Measurements from ENCODE around the gene OR56A1.
"Not testable (repeated sequence)": the region's sequence is repeated elsewhere in the genome, so short reads cannot be mapped to it uniquely, and the experiment has no call there.

OR56A1 gene

GRCh38 chr11:6030708-6031405, at the start of gene OR56A1:
TSS of gene OR56A1 (minus strand) at chr11:6030758. CDS start at chr11:6027692, 3,066 bp downstream.
- no peak for DNase-seq

DNA sequence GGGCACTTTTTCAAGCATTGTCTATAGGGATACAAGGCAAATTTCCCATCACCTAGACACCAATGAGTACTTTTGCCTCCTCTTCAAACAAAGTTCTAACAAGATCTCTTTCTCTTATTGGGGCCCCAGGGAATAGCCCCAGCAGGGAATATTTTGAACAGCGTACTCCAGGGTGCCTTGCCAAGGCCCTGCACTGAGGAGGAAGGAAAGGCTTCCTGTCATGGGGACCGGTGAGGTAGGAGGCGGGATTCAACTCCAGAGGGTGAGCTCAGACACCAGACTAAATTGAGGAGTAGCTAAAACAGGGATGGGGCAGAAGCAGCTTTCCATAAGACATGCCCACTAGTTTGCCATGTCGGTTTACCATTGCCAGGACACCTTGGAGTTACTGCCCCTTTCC, 48.9 kb upstream of the OR56A1 start:
- DNase-seq, result no peak

DNA sequence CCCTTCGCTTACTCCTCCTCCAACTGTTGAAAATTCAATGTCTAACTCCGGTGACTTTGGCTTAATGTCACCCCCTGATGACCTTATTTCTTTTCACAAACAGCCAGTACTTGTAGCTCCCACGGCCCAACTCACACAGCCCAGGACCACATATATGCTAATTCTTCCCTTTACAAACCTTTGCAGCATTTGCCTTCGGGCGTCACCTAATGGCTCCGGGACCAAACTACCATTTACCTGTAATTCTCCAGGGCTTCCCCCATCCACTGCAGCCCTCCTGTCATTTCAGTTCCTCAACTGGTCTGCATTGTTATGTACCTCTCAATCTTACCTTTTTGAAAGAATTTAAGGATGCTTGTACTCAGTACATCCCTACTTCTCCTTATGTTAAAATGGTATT, 47.2 kb upstream of the OR56A1 start:
- no peak for DNase-seq

GRCh38 chr11:6076443-6076842, 45.9 kb upstream of the OR56A1 start:
- DNase-seq, result not testable (repeated sequence)

- no peak for DNase-seq
Measured at GRCh38 chr11:6067502-6067901, 36.9 kb upstream of the OR56A1 start.

- DNase-seq, result no peak
Measured at GRCh38 chr11:6062691-6063358, 32.3 kb upstream of the OR56A1 start.

- no peak for DNase-seq
Measured at GRCh38 chr11:6061475-6061874, 30.9 kb upstream of the OR56A1 start.

DNA sequence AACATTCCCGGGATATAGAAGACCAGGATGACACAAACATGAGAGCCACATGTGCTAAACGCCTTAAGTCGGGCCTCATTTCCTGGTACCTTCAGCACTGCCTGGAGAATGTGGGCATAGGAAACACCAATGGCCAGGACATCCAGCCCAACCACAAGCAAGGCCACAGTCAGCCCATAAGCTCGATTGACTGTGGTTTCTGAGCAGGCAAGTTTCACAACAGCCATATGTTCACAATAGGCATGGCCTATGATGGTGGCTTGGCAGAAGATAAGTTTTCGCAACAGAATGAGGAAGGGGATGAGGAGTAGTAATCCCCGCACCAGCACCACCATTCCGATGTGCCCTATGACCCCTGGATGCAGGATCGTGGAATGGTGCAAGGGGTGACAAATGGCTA, 26.9 kb upstream of the OR56A1 start:
- no peak for DNase-seq

GRCh38 chr11:6055569-6055968, 25.0 kb upstream of the OR56A1 start:
- DNase-seq, result no peak

- DNase-seq, result no peak
Measured at GRCh38 chr11:6052374-6052773, 21.8 kb upstream of the OR56A1 start.

- DNase-seq, result no peak
Measured at GRCh38 chr11:6040874-6041273, 10.3 kb upstream of the OR56A1 start.

GRCh38 chr11:6027501-6027900, 3.1 kb downstream of the OR56A1 start:
- no peak for DNase-seq

- DNase-seq, result no peak
Measured at GRCh38 chr11:6025056-6025455, 5.5 kb downstream of the OR56A1 start.

DNA sequence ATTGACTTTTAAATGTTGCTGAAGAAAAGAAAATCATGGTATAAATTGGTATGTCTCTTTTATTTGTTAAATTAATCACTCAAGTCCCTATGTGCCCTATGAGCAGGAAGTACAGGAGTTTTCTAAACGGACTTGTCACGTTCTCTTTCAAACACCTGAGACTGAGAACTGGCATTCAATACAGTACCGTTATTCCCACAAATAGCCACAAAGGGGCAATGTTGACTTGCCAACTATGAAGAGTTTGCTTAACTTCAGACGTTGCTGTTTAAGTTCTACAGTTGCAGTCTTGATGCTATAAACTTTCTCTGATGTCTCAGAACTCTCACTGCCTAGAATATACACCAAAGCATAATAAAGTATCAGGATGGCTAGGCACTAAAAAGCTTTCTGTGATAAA, 7.6 kb downstream of the OR56A1 start:
- peak; percentile 35 for DNase-seq

- no peak for DNase-seq
Measured at GRCh38 chr11:6013042-6013441, 17.5 kb downstream of the OR56A1 start.

- no peak for DNase-seq
Measured at GRCh38 chr11:6012035-6012668, 18.4 kb downstream of the OR56A1 start.

- no peak for DNase-seq
Measured at GRCh38 chr11:6006846-6007245, 23.7 kb downstream of the OR56A1 start, which contains the start of gene OR56A4. TSS of gene OR56A4 (minus strand) at chr11:6006946. CDS start at chr11:6002992, 3,954 bp downstream.

GRCh38 chr11:6006395-6006794, 24.2 kb downstream of the OR56A1 start:
- no peak for DNase-seq

DNA sequence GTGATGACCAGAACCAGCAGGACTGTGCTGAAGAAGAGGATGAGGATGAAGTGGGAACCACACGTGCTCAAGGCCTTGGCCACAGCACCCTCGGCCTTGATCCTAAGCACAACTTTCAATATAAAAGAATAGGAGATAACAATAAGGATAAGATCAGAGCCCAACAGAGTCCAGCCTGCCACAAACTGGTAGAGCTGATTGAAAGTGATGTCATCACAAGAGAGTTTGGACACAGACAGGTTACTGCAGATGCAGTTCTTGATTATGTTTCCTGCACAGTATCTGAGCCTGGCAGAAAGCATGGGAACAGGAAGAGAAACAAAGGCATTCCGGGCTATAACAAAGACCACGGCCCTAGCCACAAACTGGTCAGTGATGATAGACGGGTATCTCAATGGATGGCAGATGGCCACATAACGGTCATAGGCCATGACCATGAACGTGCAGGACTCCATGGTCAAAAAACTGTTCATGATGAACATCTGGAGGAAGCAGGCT, 28.3 kb downstream of the OR56A1 start:
- no peak for DNase-seq

DNA sequence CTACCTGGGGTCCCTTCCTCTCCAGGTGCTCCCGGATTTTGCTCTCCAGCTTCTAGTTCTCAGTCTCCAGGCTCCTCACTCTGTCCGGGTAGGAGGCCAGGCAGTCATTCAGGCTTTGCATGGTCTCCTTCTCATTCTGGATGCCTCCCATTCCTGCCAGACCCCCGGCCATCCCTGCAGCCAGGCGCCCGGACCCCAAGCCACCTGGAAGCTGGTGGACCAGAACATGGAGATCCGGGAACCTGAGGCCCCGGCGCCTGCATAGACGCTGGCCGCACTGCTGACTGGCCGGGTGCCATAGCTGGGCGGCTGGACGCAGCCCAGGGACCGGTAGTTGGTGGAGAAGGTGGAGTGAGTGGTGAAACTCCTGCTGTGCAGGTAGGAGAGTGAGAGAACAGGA, 35.8 kb downstream of the OR56A1 start:
- DNase-seq, result no peak

GRCh38 chr11:5992604-5993251, 37.8 kb downstream of the OR56A1 start:
- DNase-seq, result peak; percentile 5

DNA sequence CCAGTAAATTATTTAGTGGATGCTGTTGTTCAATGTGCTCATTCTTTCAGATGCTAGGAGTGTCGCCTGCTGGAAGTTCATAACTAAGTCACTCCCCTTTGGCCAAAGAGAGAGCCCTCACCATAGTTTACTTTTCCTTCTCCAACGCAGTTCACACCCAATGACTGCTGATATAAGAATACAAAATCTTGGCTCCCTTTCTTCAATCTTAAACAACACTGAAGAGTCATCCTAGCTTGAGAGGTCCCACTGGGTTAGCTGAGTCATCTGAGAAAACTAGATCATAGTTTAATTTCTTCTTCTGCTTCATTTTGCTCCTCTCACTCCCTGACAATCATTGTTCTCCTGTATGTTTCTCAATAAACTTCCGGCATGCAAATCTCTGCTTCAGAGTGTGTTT, 38.4 kb downstream of the OR56A1 start:
- no peak for DNase-seq

GRCh38 chr11:5989203-5989602, 41.4 kb downstream of the OR56A1 start:
- DNase-seq, result no peak

Data from activated CD4-positive, alpha-beta T cell treated with anti-CD3 and anti-CD28 coated beads, Interleukin-10, Interleukin-2, amounts not matched to agents 100 ng/mL and 50 ng/mL, durations not matched to agents 16 hours and 8 hours (primary cell).